Measurements from ENCODE around the gene RGS6.

The RGS6 gene

DNA sequence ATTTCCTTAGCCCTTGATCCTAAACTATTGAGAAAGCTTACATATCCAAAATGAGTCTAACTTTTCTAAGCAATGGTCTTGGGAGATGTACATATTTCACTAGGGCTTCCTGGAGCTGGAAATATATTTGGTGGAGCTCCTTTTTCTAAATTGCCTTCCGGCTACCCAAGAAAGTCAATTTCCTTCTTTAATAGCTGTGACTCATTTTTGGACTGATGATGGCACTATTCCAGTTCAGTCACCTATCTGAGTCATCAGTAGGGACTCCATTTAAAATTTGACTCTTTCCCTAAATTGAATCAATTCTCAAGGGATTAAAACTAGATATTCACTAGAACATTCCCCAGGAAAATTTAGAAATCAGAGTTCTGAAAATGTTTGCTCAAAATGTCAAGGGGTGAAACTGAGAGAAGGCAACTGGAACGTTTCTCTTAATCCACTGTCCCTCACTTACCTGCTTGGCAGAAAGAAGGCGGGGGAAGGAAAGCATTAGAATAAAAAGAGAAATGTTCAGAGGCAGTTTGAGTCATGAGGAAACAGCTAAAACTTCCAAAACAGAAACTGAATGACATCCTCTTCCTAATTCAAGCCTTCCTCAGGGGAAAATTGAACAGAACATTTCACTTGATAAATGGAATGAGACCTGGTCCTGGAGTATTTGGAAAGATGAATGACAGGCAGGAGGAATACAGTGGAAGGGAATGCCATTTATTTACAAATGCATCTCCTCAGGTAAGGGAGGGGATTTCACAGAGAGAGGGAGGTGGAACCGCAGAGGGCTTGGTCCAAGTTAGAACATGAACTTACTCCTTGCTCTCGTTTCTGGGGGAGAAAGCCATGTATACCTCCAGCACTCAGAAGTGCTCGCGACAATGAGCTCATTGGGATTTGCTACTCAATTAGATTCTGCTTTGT lies 91.2 kb downstream of the RGS6 start:
- DNase-seq = no peak

GRCh38 chr14:72024043-72024407 lies 91.8 kb downstream of the RGS6 start:
- peak; percentile 52 for DNase-seq

DNA sequence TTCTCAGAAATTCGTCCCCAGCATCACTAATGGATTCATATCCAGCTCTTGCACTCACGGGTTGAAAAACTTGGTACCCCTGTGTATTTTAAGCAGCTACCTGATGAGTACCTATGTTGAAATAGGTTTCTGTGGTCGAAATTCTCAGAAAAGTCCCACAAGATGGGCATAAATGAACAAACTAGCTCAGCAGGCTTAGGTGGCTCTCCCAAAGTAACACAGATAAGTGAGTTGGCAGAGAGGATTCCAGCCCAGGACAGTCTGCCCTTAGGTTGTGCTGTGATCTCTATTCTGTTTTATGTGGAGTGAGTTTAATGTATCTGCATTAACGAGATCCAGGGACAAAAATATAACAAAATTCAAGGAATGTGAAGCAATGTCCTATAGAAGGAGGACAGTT lies 92.3 kb downstream of the RGS6 start:
- DNase-seq = no peak

DNA sequence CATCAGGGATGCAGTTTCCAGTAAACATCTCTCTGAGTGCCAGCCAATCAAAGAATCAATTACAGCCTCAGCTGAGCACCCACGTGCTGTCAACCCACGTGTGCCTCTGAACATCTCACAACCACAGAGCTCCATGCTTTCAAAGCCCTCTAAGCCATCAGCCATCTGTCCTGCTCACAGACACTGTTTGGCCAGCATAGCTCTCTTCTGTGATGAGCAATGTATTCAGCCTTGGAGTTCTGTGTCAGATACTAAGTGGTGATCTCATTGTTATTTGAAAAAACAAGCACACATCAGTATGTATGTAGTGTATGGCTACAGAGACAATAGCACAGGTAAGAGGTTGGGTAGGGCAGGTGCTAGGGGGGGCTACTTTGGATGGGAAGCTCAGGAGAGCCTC lies 94.3 kb downstream of the RGS6 start:
- no peak for DNase-seq

- DNase-seq = no peak
Observed at GRCh38 chr14:72027061-72027460, 94.8 kb downstream of the RGS6 start.

- DNase-seq = no peak
Observed at GRCh38 chr14:72033365-72033764, 101.1 kb downstream of the RGS6 start.

DNA sequence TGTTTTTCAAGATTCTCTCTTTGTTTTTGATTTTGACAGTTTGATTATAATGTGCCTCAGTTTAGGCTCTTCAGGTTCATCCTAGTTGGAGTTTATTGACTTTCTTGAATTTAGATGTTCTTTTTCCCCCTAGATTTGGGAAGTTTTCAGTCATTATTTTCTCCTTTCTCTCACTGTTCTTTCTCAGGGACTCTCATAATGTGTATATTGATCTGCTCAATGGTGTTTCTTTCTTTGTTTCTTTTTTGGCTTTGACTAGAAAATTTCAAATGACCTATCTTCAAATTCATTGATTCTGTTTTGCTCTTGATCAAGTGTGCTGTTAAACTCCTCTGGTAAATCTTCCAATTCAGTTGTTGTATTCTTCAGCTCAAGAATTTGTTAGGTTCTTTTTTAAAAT lies 108.3 kb downstream of the RGS6 start:
- no peak for DNase-seq

DNA sequence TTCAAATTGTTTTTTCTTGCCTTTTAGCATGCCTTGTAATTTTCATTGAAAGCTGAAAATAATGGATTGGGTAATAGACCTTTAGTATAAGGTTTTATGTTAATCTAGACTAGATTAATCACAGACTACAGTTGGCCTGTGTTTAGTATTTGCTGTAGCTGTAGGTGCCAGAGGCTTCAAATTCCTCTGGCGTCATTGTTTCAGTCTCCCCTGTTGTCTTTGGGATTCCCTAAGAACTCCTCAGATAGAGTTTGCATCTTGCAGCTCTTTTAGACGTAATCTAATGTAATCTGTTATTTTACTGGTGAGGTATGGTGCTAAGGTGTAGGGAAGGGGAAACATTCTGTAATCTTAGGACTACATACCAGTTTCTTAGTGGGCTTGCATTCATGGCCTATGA lies 113.0 kb downstream of the RGS6 start:
- no peak for DNase-seq

DNA sequence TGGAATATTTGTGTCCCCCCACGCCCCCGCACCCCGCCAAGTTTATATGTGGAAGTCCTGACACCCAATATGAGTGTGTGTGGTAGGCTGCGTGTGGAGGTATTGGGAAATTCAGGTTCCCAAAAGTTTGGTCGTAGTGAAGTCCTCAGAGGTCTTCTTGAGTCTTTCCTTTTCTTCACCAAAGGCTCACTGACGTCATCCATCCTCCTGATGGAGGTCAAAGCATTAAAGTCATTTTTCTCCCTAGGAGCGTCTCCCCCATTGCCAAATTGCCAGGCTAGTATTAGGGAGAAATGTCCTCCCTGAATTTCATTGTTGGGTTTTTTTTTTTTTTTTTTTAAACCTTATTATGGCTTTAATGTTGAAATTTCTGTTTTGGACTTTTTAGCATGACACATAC lies 113.7 kb downstream of the RGS6 start:
- DNase-seq = no peak

- DNase-seq = peak; percentile 66
Observed at GRCh38 chr14:72049462-72049861, 117.2 kb downstream of the RGS6 start.

GRCh38 chr14:72052356-72052755 lies 120.1 kb downstream of the RGS6 start:
- DNase-seq = no peak

DNA sequence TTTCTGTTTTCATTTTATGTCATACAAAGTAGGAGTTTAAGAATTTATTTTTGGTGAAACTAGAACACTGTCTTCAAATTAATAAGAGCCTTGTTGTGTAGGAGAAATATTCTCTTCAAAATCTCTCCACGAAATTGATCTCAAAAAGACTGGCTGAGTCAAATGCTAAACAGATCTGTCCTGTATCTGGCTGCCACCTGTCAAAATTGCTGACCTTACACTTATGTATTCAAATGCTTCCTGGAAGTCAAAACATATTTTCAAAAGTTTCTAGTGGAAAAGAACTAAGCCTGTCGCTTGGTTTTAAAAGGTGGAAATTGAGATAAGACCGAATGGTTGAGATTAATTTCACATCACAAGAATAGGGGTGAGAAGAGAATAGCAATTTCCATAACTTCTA lies 121.4 kb downstream of the RGS6 start:
- DNase-seq = no peak

GRCh38 chr14:72054911-72055310 lies 122.7 kb downstream of the RGS6 start:
- no peak for DNase-seq

DNA sequence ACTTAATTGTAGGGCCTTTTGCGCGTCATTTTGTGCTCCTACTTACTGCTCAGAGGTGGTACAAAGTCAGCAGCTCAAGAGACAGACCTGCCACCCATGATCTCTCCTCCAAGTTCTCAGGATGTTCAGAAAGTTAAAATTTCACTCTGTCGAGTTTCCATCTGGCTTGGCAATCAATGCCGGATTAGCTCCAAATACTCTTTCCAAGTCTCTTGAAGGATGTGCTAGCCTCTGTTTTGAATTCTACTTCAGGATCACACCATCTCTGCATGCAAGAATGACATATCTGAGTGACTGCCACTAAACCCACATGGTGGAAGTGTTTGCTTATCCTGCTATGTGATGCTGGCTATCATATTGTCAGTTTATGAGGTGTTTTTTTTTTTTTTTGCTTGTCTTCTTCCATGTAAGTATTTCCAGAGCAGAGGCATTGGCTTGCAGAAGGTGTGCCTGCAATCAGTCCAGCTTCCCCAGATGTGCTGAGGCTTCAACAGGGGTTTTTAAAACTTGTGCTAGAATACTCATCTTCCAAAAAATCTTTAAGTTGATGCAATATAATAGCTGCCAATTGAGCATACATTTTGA lies 125.6 kb downstream of the RGS6 start:
- DNase-seq = no peak

DNA sequence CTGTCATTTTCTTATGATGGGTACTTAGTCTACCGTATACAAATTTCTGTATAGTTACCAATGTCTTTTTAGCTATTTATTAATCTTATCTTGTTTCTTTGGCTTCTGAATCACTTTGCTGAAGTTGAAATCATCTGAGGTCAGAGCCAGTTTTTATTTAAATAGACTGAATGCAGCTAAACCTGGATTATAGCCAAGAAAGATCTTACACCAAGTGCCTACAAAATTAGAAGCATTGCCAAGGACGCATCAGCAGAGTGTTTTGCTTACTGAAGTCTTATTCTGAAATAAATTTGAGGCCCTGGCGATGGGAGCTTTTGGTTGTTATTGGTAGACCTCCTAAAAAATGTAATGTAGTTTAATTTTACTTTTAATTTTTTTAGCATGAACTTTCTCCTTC lies 128.2 kb downstream of the RGS6 start:
- DNase-seq = no peak

GRCh38 chr14:72060917-72061316 lies 128.7 kb downstream of the RGS6 start:
- DNase-seq = no peak

DNA sequence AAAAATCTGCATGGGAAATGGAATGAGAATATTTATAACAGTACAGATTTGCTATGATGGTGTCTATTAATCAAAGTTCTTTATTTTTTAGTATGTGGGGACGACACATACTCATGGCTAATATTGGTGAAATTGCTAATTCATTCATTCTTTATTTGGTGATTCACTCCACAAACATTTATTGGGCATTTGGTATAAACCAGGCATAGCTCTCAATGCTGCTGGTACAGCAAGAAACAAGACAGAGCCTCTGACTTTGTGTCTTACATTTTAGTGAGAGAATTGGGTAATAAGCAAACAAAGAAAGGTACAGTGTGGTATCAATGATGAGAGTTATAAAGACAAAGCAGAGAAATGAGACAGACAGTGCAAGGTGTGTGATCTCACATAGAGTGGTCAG lies 129.5 kb downstream of the RGS6 start:
- no peak for DNase-seq

DNA sequence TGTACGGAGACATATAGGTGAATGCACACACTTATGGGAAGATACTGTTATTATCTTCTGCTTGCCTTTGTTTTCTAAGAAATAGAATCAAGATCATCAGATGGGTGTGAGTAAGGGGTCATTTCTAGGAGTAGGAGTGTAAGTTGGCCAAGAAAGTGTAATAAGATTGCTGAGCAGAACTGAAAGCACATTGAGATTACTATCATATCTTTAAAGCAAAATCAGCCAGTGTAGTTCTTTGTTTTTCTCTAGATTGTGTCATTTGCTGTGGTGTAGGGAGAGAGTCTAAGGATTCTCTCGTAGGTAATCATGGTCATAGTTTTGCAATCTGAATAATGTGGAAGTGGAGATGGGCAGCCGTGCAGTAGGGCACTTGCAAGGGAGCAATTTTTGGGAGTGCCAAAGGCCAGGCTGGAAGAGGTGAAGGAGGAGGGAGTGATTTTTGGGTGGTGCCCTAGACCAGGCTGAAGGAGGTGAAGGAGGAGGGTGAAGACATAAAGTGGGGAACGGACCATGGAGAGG lies 131.6 kb downstream of the RGS6 start:
- DNase-seq = no peak

DNA sequence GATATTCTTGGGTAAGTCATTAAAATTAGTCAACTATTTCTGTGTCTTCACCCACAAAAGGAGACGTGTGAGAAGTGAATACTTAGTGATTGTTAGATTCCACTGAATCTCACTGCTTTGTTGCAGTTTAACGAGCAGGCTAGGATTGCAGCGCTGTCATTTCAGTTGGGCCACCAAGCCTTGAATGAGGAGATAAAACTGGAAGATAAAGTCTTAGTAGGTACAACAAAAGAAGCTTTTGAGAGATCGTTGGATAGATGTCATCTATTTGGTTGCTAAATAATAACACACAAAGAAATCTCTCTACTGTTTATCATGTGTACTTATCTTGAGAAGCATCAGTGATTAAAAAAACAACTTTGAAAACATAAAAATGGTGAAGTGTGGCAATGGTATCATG lies 132.3 kb downstream of the RGS6 start:
- no peak for DNase-seq

DNA sequence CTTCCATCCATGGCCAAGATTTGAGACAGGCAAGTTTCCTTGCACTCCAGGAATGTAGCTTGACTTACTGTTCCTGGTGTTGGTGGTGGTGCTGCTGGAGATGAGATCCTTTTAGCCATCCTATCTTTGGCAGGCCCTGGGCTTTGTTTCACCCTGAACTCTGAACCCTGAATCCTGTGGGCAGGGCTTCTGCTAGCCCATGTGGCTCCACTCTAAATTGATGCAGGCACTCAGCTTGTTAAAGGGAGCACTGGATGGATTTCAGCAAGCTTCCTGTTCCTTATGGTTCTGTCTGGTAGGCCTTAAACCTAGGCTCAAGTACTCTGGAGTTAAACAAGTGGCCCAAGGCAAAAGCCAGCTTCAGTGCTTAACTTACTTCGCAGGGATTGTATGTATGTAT lies 138.2 kb downstream of the RGS6 start:
- no peak for DNase-seq

GRCh38 chr14:72075649-72076334 lies 143.6 kb downstream of the RGS6 start:
- DNase-seq = no peak

GRCh38 chr14:72081137-72081536 lies 148.9 kb downstream of the RGS6 start:
- DNase-seq = no peak

DNA sequence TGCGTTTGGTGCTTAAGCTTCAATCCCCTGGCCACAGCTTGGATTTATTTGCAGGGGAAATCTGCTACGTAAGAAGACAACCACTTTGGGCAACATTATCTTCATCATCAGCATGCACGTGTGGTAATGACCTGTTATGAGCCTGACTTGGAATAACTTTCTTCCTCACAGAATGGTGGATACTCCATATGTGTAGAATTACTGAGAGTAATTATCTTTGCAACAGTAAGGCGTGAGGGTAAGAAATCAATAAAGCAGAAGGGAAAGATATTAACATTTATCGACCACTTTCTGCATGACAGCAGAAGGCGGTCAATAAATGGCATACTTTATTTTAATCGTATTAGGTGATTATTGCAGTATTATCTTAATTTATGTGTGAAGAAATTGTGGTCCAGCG lies 152.7 kb downstream of the RGS6 start:
- no peak for DNase-seq

DNA sequence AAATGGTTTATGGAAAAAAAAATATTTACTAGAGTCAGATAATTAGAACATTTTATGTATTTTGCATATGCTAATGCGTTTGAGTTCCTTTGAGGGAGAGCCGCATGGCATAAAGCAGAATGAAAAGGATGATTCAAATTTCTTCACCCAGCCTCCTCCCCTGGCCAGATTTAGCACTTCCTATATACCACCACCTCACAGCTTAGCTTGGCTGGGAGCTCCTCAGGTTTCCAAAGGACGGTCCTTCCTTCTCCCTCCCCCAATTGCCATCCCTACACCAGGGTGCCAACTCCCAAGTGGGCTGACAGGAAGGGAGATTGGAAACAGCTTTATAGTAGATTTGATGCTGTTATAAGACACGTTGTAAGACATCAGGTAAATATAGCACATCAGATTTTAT lies 157.4 kb downstream of the RGS6 start:
- no peak for DNase-seq

Measured in stimulated activated CD4-positive, alpha-beta T cell treated with anti-CD3 and anti-CD28 coated beads, Interleukin-1b, Interleukin-23, amount 100 ng/mL, for 48 hours (primary cell).